Muscle layer of duodenum (tissue), 2 donors: Measurements from ENCODE around the gene RBM42.
"Not testable (repeated sequence)": the region's sequence is repeated elsewhere in the genome, so short reads cannot be mapped to it uniquely, and the experiment has no call there.

Experiments used
- H3K27ac ChIP-seq: one replicate; pipeline ENCODE4 v1.7.0; 2013; ENCODE audit warnings: mild to moderate bottlenecking, low read length
- H3K27me3 ChIP-seq: one replicate; pipeline ENCODE4 v1.7.0; 2013; ENCODE audit warnings: low read depth, mild to moderate bottlenecking, control low read depth, low read length
- H3K36me3 ChIP-seq, 2 donors: one replicate each; pipeline ENCODE4 v1.7.0; 2013; ENCODE audit warnings: low read length in 2 of 2, control low read depth in 1 of 2, mild to moderate bottlenecking in 1 of 2; ENCODE audit not compliant: insufficient read depth in 2 of 2, control insufficient read depth in 1 of 2
- H3K4me1 ChIP-seq, 2 donors: one replicate each; pipeline ENCODE4 v1.7.0; 2013; ENCODE audit warnings: low read length in 2 of 2, mild to moderate bottlenecking in 2 of 2, control low read depth in 1 of 2, moderate library complexity in 1 of 2; ENCODE audit not compliant: insufficient read depth in 2 of 2, control insufficient read depth in 1 of 2
- H3K4me3 ChIP-seq, 2 donors: one replicate each; pipeline ENCODE4 v1.7.0; 2013; ENCODE audit warnings: low read length in 2 of 2, low read depth in 1 of 2, mild to moderate bottlenecking in 1 of 2
- H3K9me3 ChIP-seq, 2 donors: one replicate each; pipeline ENCODE4 v1.7.0; 2013; ENCODE audit warnings: low read length in 2 of 2, control low read depth in 1 of 2, mild to moderate bottlenecking in 1 of 2; ENCODE audit not compliant: control insufficient read depth in 1 of 2
- donor health status: healthy.

The RBM42 gene

DNA sequence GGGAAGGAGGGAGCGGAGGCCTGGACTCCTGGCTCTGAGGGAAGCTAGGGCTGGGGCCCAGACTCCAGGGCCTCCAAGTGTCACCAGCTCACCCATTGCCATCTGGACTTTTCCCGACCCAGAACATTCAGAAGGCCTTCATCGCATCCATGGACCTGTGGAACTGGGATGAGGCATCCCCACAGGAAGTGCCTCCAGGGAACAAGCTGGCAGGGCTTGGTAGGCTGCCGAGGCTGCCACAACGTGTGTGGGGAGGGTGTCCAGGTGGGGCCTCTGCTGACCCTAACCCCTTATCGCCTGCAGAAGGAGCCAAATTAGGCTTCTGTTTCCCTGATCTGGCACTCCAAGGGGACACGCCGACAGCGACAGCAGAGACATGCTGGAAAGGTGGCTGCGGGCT lies 13.5 kb downstream of the RBM42 start:
- Histone ChIP-seq H3K9me3 (no peaks in the 10 kb centered on the region), H3K27me3 (no peaks in the 10 kb centered on the region), H3K36me3 (peaks cover 7 to 10% of the 10 kb centered on the region in 2 donors), H3K4me1 (peaks cover 0 to 37% of the 10 kb centered on the region in 2 donors), H3K4me3 (no peak overlapping the region), H3K27ac (no peak overlapping the region)

GRCh38 chr19:35642798-35643254 lies 14.0 kb downstream of the RBM42 start:
- H3K4me1 ChIP-seq, result peaks cover 0 to 37% of the 10 kb centered on the region in 2 donors
- H3K4me3 ChIP-seq, result peak overlapping the region; percentile 73 to 81
- H3K9me3 ChIP-seq, result no peaks in the 10 kb centered on the region
- H3K36me3 ChIP-seq, result peaks cover 2 to 5% of the 10 kb centered on the region in 2 donors
- no peaks in the 10 kb centered on the region for H3K27me3 ChIP-seq
- H3K27ac ChIP-seq, result no peak overlapping the region

- Histone ChIP-seq H3K36me3 (no peaks in the 10 kb centered on the region), H3K9me3 (no peaks in the 10 kb centered on the region)
Observed at GRCh38 chr19:35643255-35644205, 14.7 kb downstream of the RBM42 start.

DNA sequence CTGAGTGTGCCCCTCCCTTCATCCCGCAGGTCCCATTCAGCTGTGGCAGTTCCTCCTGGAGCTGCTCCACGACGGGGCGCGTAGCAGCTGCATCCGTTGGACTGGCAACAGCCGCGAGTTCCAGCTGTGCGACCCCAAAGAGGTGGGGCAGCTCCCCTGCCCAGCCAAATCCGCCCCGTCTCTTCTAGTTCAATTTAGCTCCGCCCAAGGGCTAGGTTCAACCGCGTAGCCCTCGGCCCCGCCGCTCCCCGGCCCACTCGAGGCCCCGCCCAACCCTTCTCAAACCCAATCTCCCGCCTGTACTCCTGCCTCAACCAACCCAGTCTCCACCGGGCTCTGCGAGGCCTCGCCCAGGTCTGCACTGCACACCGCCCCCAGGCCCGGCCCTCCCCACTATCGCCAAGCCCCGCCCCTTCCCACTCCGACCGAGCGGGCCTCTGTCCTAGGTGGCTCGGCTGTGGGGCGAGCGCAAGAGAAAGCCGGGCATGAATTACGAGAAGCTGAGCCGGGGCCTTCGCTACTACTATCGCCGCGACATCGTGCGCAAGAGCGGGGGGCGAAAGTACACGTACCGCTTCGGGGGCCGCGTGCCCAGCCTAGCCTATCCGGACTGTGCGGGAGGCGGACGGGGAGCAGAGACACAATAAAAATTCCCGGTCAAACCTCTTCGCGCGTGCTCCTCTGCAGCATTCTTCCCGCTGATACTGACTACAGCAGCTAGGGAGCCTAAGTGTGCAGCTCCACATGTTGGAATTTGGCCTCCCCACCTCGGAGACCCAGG lies 15.6 kb downstream of the RBM42 start:
- no peaks in the 10 kb centered on the region for H3K36me3 ChIP-seq
- H3K9me3 ChIP-seq, result no peaks in the 10 kb centered on the region
- no peaks in the 10 kb centered on the region for H3K27me3 ChIP-seq
- H3K27ac ChIP-seq, result peak overlapping the region; percentile 91
- H3K4me1 ChIP-seq, result peaks cover 0 to 43% of the 10 kb centered on the region in 2 donors
- peak overlapping the region; percentile 73 to 81 for H3K4me3 ChIP-seq

More at GRCh38 chr19:35643255-35644205, 14.7 kb downstream of the RBM42 start:
- Histone ChIP-seq H3K4me3 (peak overlapping the region; percentile 73 to 81), H3K4me1 (peaks cover 0 to 37% of the 10 kb centered on the region in 2 donors), H3K27ac (peak overlapping the region; percentile 91), H3K27me3 (no peaks in the 10 kb centered on the region)

GRCh38 chr19:35644987-35645679 lies 16.3 kb downstream of the RBM42 start:
- peaks cover 0 to 50% of the 10 kb centered on the region in 2 donors for H3K4me1 ChIP-seq
- H3K9me3 ChIP-seq, result no peaks in the 10 kb centered on the region
- H3K27ac ChIP-seq, result peak overlapping the region; percentile 60

DNA sequence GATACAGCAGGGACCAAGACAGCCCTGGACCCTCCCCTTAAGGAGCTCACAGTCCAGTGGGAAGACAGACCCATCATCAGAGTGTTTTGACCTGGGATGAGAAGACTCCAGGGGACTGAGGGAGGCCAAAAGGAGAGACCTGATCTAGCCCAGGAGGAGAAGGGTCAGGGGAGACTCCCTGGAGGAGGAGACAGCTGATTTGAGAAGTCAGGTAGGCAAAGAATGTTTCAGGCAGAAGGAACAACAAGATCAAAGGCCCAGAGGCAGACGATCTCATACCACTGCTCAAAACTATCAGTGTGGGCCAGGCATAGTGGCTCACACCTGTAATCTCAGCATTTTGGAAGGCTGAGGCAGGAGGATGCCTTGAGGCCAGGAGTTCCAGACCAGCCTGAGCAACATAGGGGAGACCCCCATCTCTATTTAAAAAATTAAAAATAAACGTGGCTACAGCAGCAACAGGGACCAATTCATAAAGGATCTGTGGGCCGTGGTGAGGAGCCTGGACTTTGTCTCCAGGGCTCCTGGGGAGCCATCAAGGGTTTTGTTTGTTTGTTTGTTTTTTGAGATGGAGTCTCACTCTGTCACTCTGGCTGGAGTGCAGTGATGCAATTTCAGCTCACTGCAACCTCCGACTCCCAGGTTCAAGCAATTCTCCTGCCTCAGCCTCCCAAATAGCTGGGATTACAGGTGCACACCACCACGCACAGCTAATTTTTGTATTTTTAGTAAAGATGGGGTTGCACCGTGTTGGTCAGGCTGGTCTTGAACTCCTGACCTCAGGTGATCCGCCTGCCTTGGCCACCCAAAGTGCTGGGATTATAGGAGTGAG lies 17.1 kb downstream of the RBM42 start:
- H3K27ac ChIP-seq, result no peak overlapping the region
- H3K9me3 ChIP-seq, result no peaks in the 10 kb centered on the region
- peak overlapping the region in 1 of 2 donors; percentile 73 for H3K4me3 ChIP-seq
- no peaks in the 10 kb centered on the region for H3K27me3 ChIP-seq
- H3K4me1 ChIP-seq, result peaks cover 0 to 55% of the 10 kb centered on the region in 2 donors
- H3K36me3 ChIP-seq, result no peaks in the 10 kb centered on the region

More at GRCh38 chr19:35644987-35645679, 16.3 kb downstream of the RBM42 start:
- peak overlapping the region; percentile 73 to 81 for H3K4me3 ChIP-seq
- H3K27me3 ChIP-seq, result no peaks in the 10 kb centered on the region
- no peaks in the 10 kb centered on the region for H3K36me3 ChIP-seq

DNA sequence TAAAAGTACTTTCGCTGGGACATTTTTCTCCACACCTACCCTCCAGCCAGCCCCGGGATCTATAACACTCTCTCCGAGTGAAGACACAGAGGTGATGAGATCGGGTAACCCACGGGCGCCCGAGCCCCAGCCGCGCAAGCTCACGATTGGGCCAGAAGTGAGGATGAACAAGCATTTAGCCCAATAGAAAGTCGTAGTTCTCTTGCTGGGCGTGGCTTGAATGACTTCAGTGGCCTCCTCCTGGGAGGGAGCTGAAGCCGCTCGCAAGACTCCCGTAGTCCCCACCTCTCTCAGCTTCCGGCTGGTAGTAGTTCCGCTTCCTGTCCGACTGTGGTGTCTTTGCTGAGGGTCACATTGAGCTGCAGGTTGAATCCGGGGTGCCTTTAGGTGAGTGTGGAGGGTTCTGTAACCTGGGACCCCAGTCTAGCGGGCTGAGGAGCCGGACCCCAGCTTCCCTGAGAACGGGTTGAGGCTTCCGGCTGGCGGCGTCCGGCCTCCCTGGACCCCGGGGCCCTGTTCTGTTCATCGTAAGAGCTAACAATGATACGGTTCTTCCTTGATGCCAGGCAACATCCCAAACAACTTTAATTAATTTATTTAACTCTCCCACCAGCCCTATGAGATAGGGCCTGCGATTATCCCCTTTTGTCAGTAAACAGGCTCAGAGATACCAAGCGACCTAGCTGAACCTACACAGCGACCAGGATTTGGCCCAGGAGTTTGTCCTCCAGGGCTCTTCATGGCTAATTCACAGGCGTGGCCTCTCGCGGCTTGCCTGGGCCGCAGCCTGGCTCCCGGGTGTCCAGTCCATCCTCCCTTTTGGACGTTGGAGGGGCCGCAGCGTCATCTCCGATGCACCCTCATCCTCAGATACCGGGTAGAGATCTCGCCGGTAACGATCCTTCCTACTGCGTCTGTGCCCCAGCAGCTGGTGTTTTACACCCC lies 19.5 kb downstream of the RBM42 start, which contains the start of gene COX6B1:
Gene COX6B1, plus strand, starts transcription at position 307 of the 945 bp plus-strand sequence. CDS start 2,921 bp downstream, outside the sequence.
- peaks cover 0 to 41% of the 10 kb centered on the region in 2 donors for H3K4me1 ChIP-seq
- H3K27ac ChIP-seq, result peak within 1 kb of the TSS; percentile 91
- peak within 1 kb of the TSS; percentile 71 to 82 for H3K4me3 ChIP-seq
- H3K27me3 ChIP-seq, result no peaks in the 10 kb centered on the region
- H3K36me3 ChIP-seq, result peaks cover 0 to 8% of the 10 kb centered on the region in 2 donors
- H3K9me3 ChIP-seq, result no peaks in the 10 kb centered on the region

DNA sequence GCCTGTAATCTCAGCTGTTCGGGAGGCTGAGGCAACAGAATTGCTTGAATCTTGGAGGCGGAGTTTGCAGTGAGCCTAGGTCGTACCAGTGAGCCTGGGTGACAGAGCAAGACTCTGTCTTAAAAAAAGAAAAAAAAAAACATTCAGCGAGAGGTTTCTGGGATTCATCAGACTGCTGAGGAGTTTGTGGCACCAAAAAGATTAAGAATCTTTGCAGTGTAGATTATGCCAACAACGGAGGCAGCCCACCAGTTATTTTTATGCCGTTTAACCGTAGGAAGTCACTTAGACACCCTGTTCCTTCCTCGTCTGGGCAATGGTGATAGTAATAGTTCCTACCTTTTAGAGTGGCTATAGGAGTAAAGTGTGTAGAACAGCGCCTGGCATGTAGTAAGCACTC lies 21.7 kb downstream of the RBM42 start:
- H3K4me3 ChIP-seq, result no peak overlapping the region
- no peaks in the 10 kb centered on the region for H3K9me3 ChIP-seq
- no peak overlapping the region for H3K27ac ChIP-seq
- peaks cover 5 to 27% of the 10 kb centered on the region in 2 donors for H3K36me3 ChIP-seq
- peaks cover 0 to 22% of the 10 kb centered on the region in 2 donors for H3K4me1 ChIP-seq
- H3K27me3 ChIP-seq, result no peaks in the 10 kb centered on the region

- not testable (repeated sequence) for H3K4me3 ChIP-seq, H3K27me3 ChIP-seq, H3K9me3 ChIP-seq, H3K4me1 ChIP-seq, H3K27ac ChIP-seq
- H3K36me3 ChIP-seq, result peaks cover 19 to 55% of the 10 kb centered on the region in 2 donors
Observed at GRCh38 chr19:35654828-35655227, 26.0 kb downstream of the RBM42 start.
